Right atrium auricular region (tissue), 2 donors: Measurements from ENCODE around the gene C6orf89. TPM values are rescaled to one million over a fixed set of nuclear protein-coding genes. Genes with fewer than 3 reads are reported as not detected.

ENCODE experiments used
- DNase-seq: peaks from one replicate; pipeline ENCODE4 v3.0.0-alpha.2; 2019; ENCODE audit warnings: low spot score
- H3K27ac ChIP-seq, 2 donors: fragments of 200-600 bp; sonication (generic); 1 replicate in 1 of 2; 2 replicates in 1 of 2; pipeline ENCODE4 v1.5.1; 2016 to 2019
- H3K27me3 ChIP-seq, 2 donors: fragments of 200-600 bp; sonication (generic); one replicate each; pipeline versions ENCODE4 v1.5.1 to v1.6.0; 2017 to 2019
- H3K36me3 ChIP-seq: fragments of 200-600 bp; sonication (generic); one replicate; pipeline ENCODE4 v1.5.1; 2016
- H3K4me1 ChIP-seq, 2 donors: fragments of 200-600 bp; sonication (generic); one replicate each; pipeline versions ENCODE4 v1.5.1 to v1.6.0; 2017 to 2019
- H3K4me3 ChIP-seq, 2 donors: fragments of 200-600 bp; sonication (generic); 1 replicate in 1 of 2; 2 replicates in 1 of 2; pipeline ENCODE4 v1.5.1; 2017 to 2019; ENCODE audit warnings: mild to moderate bottlenecking in 1 of 2, moderate library complexity in 1 of 2
- H3K9me3 ChIP-seq, 2 donors: fragments of 200-600 bp; sonication (generic); one replicate each; pipeline ENCODE4 v1.5.1; 2019
- total RNA-seq, 2 donors: library from RNA; depleted of rRNA; stranded (reverse); fragments of >200 nt; gene quantifications; one replicate each; pipeline ENCODE4 v1.1.0, GENCODE V29; 2016
- TF ChIP-seq, protein P1 (sequence below), 2 donors: fragments of 200-600 bp; sonication (generic); IDR thresholded peaks; one replicate each; pipeline ENCODE4 v1.5.1; 2019; ENCODE audit warnings: antibody characterized with exemption in 2 of 2

Gene C6orf89
- total RNA-seq, 2 donors from 2014 or later, result 55.0 to 59.5 TPM

DNA sequence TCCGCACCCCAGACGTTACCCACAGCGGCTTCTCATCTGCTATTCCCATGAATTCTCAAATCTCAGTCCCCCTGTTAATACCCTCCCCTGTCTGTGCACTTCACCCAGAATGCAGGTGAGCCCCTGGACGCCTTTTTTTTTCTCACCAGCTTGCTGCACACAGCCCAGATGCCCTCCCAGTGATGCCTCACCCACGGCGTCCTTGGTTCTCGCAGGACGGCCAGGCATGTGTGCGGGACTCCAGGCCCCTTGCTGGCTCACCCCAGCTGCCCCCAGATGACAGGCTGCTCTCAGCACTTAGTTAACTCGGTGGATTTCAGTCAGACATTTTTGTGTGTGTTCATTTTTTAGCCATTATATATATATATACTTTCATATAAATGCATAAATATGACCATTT, 43.4 kb downstream of the C6orf89 start:
- TF ChIP-seq, protein P1, sequence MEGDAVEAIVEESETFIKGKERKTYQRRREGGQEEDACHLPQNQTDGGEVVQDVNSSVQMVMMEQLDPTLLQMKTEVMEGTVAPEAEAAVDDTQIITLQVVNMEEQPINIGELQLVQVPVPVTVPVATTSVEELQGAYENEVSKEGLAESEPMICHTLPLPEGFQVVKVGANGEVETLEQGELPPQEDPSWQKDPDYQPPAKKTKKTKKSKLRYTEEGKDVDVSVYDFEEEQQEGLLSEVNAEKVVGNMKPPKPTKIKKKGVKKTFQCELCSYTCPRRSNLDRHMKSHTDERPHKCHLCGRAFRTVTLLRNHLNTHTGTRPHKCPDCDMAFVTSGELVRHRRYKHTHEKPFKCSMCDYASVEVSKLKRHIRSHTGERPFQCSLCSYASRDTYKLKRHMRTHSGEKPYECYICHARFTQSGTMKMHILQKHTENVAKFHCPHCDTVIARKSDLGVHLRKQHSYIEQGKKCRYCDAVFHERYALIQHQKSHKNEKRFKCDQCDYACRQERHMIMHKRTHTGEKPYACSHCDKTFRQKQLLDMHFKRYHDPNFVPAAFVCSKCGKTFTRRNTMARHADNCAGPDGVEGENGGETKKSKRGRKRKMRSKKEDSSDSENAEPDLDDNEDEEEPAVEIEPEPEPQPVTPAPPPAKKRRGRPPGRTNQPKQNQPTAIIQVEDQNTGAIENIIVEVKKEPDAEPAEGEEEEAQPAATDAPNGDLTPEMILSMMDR (IDR thresholded peaks at IDR 0.05), result no peak
- no peak for DNase-seq
- H3K9me3 ChIP-seq, result no peaks in the 10 kb centered on the region
- H3K4me1 ChIP-seq, result peaks cover 0 to 20% of the 10 kb centered on the region in 2 donors
- H3K36me3 ChIP-seq, result peaks cover 10% of the 10 kb centered on the region
- no peaks in the 10 kb centered on the region for H3K27me3 ChIP-seq
- no peak overlapping the region for H3K4me3 ChIP-seq
- H3K27ac ChIP-seq, result no peak overlapping the region

DNA sequence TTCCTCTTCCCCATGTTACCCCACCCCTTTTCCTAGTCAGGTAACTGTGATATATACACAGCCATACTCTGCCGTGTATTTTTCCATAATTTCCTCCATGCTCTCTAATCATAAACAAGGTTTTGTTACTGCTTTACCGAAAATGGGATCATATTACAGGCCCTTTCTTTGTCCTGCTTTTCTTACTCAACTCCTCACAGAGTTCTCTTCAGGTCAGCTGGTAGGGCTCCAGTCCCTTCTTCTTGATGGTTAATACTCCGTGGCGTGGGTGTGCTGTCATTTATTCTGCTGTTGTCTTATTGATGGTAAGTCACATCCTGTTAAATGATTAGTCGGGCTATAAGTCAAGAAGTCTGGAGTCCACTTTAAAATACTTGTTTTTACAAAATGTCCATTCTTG, 43.9 kb downstream of the C6orf89 start:
- no peak overlapping the region for H3K4me3 ChIP-seq
- no peak for DNase-seq
- peaks cover 0 to 20% of the 10 kb centered on the region in 2 donors for H3K4me1 ChIP-seq
- H3K9me3 ChIP-seq, result no peaks in the 10 kb centered on the region
- no peak overlapping the region for H3K27ac ChIP-seq
- peaks cover 6% of the 10 kb centered on the region for H3K36me3 ChIP-seq
- TF ChIP-seq, protein P1 (IDR thresholded peaks at IDR 0.05), result no peak
- H3K27me3 ChIP-seq, result no peaks in the 10 kb centered on the region

DNA sequence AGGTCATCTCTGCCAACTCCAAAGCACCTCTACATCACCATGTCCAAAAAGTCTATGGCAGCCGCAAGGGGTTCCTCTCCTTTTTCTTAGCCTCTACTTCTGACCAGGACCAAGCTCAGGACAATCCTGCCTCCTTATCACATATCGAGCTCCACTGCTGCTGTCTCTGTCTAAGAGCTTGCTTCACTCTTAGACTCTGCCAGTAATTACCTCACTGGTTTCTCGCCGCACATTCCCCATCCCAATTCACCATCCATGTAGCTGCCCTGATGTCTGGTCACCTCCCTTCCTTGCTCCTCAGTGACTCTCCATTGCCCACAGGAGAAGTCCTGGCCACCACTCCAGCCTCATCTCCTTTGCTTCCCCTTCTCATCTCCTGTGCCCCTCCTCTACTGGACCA, 44.7 kb downstream of the C6orf89 start:
- Histone ChIP-seq H3K9me3 (no peaks in the 10 kb centered on the region), H3K4me3 (no peak overlapping the region), H3K27me3 (no peaks in the 10 kb centered on the region), H3K4me1 (peaks cover 0 to 20% of the 10 kb centered on the region in 2 donors), H3K27ac (no peak overlapping the region), H3K36me3 (no peaks in the 10 kb centered on the region)
- TF ChIP-seq, protein P1 (IDR thresholded peaks at IDR 0.05), result no peak
- no peak for DNase-seq

- TF ChIP-seq, protein P1 (IDR thresholded peaks at IDR 0.05), result no peak
- Histone ChIP-seq H3K9me3 (no peaks in the 10 kb centered on the region), H3K4me1 (peaks cover 0 to 11% of the 10 kb centered on the region in 2 donors), H3K36me3 (no peaks in the 10 kb centered on the region), H3K4me3 (no peak overlapping the region), H3K27me3 (no peaks in the 10 kb centered on the region), H3K27ac (no peak overlapping the region)
- no peak for DNase-seq
Observed at GRCh38 chr6:36933102-36933501, 47.4 kb downstream of the C6orf89 start.

DNA sequence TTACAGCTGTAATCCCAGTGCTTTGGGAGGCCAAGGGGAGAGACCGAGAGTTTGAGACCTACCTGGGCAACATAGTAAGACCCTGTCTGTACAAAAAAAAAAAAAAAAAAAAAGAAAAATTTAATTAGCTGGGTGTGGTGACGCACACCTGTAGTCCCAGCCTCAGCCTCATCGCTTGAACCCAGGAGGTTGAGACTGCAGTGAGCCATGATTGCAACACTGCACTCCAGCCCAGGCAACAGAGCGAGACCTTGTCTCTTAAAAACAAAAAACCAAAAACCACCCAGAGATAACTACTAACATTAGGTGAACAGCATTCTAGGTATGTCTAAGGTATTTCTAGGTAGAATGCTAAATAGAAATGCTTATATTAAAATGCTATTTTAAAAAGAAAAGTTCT, 47.8 kb downstream of the C6orf89 start:
- Histone ChIP-seq H3K36me3 (no peaks in the 10 kb centered on the region), H3K4me3 (no peak overlapping the region), H3K9me3 (no peaks in the 10 kb centered on the region), H3K27ac (no peak overlapping the region), H3K27me3 (no peaks in the 10 kb centered on the region), H3K4me1 (peaks cover 0 to 7% of the 10 kb centered on the region in 2 donors)
- TF ChIP-seq, protein P1 (IDR thresholded peaks at IDR 0.05), result no peak
- no peak for DNase-seq

DNA sequence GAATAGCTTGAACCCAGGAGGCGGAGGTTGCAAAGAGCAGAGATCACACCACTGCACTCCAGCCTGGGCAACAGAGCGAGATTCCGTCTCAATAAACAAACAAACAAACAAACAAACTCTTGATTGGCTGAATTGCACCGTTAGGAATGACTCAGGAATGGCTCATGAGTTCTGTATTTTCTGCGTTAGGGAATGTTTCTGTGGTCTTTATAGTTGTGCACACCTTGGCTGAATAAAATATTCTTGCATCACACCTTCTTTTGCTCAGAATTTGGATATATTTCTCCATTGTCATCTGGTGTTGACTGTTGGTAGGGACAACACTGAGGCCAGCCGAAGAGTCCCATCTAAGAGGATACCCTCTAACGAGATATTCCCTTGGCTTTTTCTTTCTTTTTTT, 49.1 kb downstream of the C6orf89 start:
- no peaks in the 10 kb centered on the region for H3K9me3 ChIP-seq
- H3K27ac ChIP-seq, result no peak overlapping the region
- H3K4me1 ChIP-seq, result no peaks in the 10 kb centered on the region
- no peak for DNase-seq
- TF ChIP-seq, protein P1 (IDR thresholded peaks at IDR 0.05), result no peak
- no peaks in the 10 kb centered on the region for H3K27me3 ChIP-seq
- no peak overlapping the region for H3K4me3 ChIP-seq
- H3K36me3 ChIP-seq, result no peaks in the 10 kb centered on the region
